GM21737 (cell line): ENCODE measurements around the gene LAMA5.

ENCODE experiments used
- ATAC-seq: cut with Tn5 transposase; IDR thresholded peaks from one replicate; pipeline ENCODE4 v1.9.1; 2021; ENCODE audit warnings: mild to moderate bottlenecking, moderate library complexity; ENCODE audit not compliant: unreplicated experiment

Gene LAMA5

DNA sequence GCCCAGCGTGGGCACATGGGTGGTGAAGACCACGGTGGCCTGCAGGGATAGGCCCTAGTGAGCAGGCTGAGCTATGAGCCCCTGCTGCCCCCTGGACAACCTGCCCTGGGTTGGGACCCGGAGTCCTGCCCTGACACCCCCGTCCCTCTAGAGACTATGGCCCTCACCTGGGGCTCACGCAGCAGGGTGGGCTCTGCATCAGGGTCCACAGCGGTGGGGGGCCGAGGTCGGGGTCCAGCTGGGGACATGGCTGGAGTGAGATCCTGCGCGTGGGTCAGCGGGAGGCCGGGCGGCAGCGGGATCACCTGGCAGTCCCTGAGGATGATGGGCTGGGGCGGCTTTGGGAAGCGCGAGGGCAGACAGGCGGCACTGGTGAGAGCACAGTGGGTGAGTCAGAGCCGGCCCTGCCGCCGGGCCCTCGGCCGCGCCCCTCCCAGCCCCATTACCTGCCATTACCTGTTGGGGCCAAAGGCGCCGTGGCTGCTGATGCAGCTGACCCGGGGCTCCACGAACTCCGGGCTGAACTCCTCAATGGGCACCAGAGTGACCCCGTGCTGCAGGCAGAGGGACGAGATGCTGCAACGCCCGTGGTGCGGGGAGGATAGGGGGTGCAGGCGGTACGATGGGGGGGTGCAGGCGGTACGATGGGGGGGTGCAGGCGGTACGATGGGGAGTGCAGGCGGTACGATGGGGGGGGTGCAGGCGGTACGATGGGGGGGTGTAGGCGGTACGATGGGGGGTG is 36.4 kb downstream of the LAMA5 start:
- ATAC-seq: no peak

DNA sequence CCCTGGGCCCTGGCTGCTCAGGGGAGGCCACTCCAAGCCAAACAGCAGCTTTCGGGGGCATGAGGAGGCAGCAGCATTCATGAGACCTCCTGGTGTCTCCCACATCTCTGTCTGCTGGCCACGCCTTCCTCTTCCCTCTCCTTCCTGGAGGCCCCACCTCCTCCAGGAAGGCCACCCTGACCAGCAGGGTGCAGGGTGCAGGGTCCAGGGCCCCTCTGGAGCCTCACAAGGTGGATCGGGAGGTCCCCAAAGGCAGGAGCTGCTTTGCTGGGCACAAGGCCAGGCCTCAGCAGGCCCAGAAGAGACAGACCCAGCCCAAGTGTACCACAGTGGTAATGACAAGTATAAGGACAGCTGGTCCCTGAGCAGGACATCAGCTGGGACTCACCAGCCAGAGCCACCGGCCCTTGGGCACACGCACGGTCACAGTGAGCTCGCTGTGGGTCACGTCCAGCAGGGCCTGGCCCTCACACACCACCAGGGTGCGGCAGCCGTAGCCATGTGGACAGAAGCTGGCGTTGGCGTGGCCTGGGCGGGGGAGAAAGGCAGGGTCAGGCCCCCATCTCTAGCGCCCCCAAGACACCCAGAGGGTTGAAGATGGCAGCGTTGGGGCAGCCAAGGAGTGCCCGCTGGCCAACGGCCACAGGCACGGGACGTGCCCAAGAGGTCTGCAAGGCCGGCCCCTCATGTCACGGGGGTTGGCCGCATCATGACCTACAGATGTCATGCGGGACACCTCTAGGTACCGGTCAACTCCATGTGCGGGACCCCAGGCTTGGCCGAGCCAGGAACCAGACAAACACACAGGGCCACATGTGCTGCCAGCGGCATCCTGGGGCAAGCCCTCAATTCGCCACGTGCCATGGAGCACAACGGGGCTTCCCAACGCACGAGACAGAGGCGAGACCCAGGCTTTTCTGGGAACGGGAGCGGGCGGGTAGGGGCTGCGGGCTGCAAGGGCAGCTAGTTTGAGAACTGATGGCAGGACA is 37.4 kb downstream of the LAMA5 start:
- ATAC-seq: no peak

DNA sequence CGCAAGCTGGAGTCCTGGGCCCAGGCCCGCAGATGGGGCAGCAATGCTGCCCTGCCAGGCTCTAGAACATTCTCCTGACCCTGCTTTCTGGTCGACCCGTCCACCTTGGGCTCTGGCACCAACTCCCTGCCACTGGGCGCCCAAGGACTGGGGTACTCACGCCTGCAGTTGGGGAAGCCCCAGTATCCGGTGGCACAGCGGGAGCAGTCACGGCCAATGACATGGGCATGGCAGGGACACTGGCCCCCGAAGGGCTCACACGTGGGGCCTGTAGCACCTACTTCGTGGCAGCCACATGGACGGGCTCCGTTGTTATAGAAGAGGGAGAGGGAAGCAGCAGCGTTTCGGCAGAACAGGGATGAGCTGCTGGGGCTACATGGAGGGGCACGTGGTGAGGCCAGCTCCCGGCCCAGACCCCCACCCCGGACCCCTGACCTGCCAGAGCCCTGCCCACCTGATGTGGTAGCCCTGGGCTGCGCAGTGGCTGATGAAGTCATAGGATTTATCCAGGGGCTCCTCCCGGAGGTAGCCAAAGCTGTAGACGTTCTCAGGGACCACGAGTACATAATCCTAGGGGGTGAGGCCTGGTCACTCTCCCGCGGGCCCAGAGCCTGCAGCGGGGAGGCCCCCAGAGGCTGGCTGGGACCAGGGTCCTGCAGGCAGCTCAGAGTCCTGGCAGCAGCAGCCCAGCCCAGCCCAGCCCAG is 38.3 kb downstream of the LAMA5 start:
- ATAC-seq: no peak

DNA sequence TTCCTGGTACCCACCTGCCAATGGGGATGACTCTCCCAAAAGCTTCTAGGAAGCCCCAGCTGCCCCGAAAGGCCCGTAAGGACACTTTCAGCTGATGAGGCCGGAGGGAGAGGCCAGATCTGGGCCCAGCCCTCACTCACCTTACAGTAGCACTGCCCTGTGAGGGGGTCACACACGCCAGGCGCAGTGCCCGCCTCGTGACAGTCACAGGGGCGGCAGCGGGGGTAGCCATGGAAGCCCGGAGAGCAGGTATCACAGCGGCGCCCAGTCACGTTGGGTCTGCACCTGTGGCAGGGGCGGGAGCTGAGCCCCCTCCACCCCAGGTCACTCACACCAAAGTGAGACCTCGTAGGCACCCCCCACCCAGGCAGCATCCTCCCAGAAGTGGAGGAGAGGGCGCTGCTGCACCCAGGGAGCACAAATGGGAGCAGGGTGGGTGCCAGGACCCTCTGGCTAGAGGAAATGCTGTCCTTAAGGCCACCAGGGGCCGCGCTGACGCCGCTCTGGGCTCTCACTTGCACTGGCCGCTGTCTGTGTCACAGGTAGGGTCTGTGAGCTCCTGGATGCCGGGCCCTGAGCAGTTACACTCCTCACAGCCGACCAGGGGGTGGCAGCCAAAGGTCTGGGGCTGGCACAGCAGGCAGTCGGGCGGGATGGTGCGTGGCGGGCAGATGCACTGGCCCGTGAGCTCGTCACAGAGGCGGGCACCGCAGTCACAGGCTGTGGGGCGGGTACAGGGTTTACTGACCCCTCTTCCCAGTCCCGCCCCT is 39.2 kb downstream of the LAMA5 start:
- no peak for ATAC-seq

DNA sequence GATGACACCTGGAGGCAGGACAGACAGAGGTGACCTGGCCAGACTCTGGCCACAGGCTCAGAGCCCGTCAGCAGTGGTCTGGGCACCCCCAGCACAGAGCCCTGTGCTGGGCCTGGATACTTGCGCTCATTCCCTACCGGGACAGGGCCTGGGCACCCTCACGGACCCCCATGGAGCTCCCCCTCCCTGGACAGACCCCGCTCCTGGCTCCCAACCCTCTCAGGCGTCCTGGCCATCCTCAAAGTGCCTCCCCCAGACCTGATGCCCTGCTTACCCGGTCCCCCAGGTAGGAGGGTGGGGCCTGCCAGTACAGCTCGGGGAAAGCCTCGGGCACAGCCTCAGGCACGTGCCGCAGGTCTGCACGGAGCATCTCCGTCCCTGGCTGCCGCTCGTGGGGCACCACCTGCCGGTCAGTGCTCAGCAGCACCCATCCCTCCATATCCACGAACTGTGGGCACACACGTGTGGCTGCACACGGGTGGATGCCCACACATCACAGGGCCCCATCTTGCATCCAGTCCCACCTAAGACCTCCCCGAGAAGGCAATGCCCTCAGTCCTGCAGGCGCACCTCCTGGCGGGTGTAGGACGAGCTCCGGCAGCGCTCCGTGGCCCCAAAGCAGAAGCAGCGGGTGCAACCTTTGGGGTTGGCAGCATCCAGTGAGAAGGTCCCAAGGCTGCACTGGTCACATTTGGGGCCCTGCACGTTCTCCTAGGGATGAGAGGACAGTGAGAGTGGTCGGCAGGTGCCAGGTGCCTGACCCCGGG is 40.0 kb downstream of the LAMA5 start:
- no peak for ATAC-seq

DNA sequence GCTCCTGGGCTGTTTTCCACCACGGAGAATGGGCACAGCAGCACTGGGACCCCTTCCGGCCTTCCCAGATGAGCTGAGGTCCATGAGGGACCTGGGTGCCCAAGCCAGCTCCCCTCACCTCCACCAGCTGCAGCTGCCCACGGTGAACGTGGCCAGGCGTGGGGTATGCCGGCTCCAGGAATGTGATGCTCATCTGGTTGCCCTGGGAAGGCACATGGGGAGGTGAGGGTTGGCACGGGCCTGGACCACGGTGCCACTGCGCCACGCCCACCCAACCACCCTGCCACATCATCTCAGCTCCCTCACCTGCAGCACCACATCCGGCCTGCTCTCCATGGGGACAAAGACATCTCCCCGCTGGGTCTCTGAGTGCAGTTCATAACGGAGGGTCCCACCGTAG is 40.6 kb downstream of the LAMA5 start:
- ATAC-seq: no peak

DNA sequence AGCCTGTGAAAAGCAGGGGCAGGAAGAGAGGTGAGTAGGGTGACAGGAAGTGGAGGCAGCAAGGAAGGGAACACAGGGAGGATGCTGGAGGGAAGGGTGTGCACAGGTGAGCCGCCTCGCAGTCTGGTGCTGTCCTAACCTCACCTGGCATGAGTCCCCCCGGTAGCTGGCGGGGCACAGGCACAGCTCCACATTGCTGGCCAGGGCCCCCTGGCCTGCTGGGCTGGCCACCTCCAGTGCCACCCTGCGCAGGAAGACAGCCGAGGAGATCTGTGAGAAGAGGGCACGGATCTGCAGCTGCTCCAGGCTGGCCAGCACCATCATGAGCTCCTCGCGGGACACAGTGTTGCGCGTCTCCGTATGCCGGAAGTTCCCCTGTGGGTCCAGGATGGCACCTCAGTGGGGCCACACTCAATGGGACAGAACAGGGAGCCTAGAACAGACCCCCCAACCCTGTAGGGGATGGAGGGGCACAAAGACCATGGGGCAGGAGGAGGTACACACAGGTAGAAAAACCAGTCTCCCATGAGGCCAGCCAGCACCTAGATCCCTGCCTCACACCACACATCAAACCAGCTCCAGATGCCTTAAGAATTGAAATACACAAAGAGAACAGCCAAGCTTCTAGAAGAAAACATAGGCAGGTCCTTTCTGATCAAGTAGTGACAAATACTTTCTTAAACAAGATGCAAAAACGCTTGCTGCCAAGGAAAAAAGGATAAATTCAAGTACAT is 41.8 kb downstream of the LAMA5 start:
- ATAC-seq: no peak

DNA sequence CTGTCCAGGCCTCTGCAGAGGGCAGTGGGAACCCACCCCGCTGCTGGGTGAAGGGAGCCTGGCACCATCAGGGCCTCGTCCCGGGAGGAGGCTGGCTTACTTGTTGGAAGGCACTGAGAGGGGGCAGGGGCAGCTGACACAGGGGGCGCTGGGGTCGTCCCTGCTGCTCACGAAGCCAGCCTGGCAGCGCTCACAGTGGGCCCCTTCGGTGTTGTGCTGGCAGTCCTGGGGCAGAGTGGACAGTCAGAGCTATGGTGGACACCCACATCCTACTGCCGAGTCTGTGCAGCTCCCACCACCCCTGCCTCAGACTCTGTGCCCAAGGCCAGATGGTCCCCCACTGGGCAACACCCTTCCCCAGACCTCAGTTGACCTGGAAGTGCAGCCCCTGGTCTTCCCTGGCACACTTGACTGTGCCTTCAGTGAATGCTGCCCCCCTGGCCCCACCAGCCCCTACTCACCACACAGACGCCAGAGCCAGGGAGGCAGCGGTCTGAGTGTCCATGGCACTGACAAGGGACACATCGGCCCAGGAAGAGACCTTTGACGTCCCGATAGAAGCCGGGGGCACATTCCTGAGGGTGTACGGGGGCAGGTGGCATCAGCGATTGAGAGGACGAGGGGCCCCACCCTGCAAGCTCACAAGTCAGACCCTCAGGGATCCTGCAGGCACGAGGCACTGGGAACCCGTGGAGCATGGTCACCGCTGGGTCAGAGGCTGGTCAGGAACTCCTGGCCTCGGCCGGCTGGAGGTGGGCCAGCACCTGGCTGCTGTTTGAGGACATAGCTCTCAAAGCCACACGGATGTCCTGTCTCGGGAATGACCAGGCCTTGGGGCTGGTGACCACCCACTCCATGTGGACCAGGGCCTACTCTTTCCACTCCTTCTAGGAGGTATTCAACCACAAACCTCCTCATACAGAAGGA is 42.9 kb downstream of the LAMA5 start:
- ATAC-seq: no peak

DNA sequence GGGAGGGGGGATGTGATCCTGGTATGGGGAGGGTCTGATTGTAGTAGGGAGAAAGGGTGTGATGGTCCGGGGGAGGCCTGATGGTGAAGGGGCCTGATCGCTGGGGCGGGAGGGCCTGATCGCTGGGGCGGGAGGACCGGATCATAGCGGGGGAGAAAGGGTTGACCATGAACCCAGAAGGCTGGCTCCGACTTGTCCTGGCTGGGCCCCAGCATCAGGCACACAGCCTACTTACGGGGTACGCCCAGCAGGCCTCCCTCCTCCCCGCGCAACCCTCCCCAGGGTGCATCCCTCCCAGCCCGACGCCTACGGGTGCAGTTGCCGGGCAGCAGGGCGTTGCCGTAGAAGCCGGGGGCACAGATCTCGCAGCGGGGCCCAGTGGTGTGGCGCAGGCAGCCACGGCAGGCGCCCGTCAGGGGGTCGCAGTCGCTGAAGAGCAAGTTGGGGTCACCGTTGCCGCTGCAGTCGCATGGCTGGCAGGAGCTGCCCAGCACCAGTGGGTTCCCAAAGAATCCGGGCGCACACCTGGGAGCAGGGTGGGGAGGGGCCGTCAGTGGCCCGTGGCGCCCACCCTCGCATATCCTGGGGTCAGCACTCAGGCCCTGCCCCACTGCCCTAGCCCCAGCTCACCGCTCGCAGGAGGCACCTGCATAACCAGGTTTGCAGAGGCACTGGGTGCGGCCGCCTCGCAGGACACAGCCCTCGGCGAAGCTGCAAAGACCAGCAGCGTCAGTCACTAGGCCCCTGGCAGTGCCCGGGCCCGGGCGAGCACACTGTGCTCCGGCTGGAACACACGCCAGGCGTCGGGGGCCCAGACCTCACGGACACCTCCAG is 43.7 kb downstream of the LAMA5 start:
- no peak for ATAC-seq

DNA sequence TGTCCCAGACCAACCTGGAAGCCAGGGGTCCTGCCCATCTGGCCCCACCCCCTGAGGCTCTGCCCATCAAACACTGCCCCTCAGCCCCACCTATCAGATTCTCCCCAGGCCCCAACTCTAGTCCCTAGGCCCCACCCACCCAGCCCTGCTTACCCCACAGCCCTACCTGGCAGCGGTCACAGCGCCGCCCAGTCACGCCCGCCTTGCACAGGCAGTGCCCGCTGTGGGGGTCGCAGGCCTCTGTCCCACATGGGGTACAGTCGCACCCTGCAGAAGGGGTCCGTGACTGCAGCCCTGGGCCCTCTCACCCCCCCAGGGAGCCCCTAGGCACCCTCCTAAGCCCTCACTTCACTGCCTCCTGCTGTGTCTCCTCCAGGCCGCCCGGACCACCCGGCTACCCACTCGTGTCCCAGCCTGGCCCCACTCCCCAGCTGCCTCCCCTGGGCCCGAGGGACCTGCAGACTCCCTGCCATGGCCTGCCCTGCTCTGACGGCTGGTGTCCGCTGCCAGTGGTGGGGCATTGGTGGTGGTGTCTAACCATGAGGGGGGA is 44.5 kb downstream of the LAMA5 start:
- ATAC-seq: no peak

DNA sequence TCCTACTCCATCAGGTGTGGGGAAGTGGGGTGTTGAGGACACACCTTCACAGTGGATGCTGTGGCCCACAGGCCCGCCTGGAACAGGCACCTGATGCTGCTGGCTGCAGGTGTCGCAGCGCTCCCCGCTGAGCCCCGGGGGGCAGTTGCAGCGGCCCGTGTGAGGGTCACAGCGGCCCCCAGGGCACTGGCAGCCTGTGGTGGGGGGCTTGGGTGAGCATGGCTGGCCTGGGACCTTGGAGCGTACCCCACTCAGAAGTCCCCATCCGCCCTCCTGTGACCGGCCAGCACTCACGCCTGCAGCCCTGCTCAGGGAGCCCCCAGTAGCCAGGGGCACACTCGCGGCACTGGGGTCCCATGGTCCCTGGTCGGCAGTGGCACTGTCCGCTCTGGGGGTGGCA is 45.1 kb downstream of the LAMA5 start:
- ATAC-seq: no peak

DNA sequence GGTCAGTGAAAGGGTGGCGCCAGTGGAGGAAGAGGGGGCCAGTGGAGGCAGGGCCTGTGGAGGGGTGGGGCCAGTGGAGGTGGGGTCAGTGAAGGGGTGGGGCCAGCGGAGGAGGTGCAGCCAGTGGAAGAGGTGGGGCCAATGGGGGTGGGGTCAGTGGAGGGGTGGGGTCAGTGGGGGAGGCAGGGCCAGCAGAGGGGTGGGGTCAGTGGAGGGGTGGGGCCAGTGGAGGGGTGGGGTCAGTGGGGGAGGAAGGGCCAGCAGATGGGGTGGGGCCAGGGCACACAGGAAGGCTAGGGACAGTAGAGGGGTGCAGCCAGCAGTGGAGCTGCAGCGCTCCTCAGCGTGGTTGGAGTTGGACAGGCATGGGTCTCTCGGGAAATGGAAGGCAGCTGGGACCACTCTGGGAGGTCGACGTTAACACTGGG is 45.6 kb downstream of the LAMA5 start:
- no peak for ATAC-seq

DNA sequence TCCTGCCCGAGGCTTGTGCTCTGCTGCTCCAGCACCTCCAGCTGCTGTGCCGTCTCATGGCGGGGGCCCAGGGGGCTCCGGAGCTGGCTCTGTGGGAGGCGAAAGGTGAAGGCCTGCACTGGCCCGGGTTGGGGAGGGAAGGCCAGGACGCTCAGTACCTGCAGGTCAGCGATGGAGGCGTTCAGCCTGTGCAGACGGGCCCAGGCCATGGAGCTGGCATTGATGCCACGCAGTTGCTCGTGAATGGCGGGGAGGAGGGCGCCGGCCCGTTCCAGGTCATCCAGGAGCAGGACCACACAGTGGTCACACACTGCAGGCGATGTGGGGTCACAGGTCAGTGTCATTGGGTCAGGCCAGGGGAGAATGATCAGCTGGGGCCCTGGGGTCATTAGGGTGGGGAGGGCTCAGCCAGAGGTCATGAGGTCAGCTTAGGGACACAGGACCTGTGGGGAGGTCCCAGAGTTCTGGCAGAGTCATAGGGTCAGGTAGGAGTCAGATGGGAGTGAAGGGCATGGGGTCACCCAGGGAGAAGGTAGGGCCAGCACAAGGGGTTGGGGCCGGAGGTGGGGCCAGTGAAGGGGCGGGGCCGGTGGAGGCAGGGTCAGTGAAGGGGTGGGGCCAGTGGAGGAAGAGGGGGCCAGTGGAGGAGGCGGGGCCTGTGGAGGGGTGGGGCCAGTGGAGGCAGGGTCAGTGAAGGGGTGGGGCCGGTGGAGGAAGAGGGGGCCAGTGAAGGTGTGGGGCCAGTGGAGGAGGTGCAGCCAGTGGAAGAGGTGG is 46.3 kb downstream of the LAMA5 start:
- no peak for ATAC-seq

DNA sequence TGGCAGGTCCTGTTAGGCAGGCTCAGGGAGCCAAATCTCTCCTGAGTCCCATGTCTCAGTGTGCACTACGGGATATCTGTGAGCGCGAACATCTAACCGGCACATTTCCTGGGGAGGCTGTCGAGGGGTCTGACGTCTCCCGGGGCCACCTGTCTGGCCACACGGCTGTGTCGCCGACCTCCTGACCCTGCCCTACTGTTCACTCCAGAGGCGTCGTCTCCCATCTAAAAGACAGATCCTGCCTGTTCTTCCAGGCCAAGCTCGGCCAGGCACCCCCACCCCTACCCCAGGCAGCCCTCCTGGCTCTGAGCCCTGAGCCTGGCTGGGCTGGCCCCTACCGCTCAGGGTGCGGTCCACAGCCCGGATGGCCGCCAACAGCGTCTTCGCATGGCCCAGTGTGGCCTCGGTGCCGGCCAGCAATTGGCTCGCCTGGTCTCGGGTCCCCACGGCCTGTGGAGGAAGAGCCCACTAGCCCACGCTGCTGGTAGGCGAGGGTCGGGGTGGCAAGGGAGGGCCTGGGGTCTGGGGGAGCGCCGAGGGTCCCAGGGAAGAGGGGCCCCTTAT is 47.7 kb downstream of the LAMA5 start:
- no peak for ATAC-seq

DNA sequence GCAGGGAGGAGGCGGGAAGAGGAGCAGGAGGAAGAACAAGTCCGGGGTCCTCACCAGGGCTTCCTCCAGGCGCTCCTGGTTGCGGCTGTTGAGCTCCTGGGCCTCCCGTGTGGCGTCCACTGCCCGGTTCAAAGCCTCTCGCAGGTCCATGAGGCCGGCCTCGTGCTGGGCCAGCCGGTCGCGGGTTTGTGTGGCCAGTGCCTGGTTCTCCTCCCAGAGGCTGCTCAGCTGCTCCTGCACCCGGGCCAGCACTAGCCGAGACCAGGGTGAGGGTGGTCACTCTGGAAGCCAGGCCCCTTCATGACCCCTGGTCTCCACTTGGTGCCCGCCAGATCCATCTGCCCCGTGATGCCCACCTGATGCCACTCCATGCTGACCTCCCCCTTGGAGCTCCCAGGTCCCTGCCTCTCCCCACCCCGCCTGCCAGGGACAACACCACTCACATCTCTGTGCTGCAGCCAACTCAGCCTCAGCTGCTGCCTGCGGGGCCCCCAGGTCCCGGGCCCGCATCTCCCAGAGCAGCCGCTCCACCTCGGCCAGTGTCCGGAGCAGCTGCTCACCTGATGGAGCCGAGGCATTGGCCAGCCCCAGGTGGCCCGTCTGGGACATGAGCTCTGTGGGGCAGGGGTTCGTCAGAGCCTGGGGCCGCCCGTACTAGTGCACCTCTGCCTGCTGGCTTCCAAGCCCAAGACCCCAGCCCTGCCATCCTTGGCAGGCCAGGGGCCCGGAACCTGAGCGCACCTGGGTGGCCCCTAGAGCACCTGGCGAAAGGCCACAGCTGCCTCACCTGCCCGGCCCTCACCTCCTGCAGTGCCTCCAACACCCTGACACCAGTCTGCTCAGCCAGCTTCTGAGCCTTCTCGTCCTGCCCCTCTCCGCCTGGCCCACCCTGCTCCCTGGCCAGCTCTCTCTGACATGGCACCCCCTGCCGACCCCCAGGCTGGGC is 48.4 kb downstream of the LAMA5 start:
- ATAC-seq: no peak
